NK-92 (cell line): ENCODE results near the gene MFGE8.

Experiments
- DNase-seq: peaks from one replicate; lab custom pipeline; 2025; ENCODE audit not compliant: unreplicated experiment; lab: John Stamatoyannopoulos, UW

MFGE8 gene

GRCh38 chr15:88874684-88875083 is 38.5 kb downstream of the MFGE8 start:
- no peak for DNase-seq

GRCh38 chr15:88874275-88874674 is 38.9 kb downstream of the MFGE8 start:
- DNase-seq = no peak

- no peak for DNase-seq
Observed at GRCh38 chr15:88873786-88874185, 39.4 kb downstream of the MFGE8 start.

GRCh38 chr15:88872706-88873105 is 40.5 kb downstream of the MFGE8 start:
- DNase-seq = no peak

- DNase-seq = no peak
Observed at GRCh38 chr15:88872106-88872505, 41.1 kb downstream of the MFGE8 start.

- DNase-seq = no peak
Observed at GRCh38 chr15:88871313-88871712, 41.9 kb downstream of the MFGE8 start.

GRCh38 chr15:88866295-88866881 is 46.8 kb downstream of the MFGE8 start:
- DNase-seq = no peak

GRCh38 chr15:88865498-88866099 is 47.6 kb downstream of the MFGE8 start:
- DNase-seq = no peak

- no peak for DNase-seq
Observed at GRCh38 chr15:88864861-88865497, 48.2 kb downstream of the MFGE8 start.

GRCh38 chr15:88863412-88863811 is 49.8 kb downstream of the MFGE8 start:
- DNase-seq = no peak

GRCh38 chr15:88860212-88860611 is 53.0 kb downstream of the MFGE8 start:
- no peak for DNase-seq

GRCh38 chr15:88859550-88859949 is 53.6 kb downstream of the MFGE8 start:
- DNase-seq = no peak

- DNase-seq = no peak
Observed at GRCh38 chr15:88858934-88859333, 54.2 kb downstream of the MFGE8 start.

GRCh38 chr15:88852476-88852875 is 60.7 kb downstream of the MFGE8 start:
- DNase-seq = no peak

- DNase-seq = no peak
Observed at GRCh38 chr15:88849376-88850072, 63.7 kb downstream of the MFGE8 start.
